GM21526 (cell line): ENCODE results near the gene ACTN4.
"Not testable (repeated sequence)": the region's sequence is repeated elsewhere in the genome, so short reads cannot be mapped to it uniquely, and the experiment has no call there.

Experiments used
- ATAC-seq: cut with Tn5 transposase; IDR thresholded peaks from one replicate; pipeline ENCODE4 v1.9.1; 2021; ENCODE audit warnings: moderate library complexity; ENCODE audit not compliant: unreplicated experiment, low FRiP score

ACTN4 gene

GRCh38 chr19:38734176-38734425, 86.7 kb downstream of the ACTN4 start:
- ATAC-seq: no peak

- no peak for ATAC-seq
Measured at GRCh38 chr19:38734426-38735256, 87.2 kb downstream of the ACTN4 start.

- no peak for ATAC-seq
Measured at GRCh38 chr19:38735257-38735686, 87.8 kb downstream of the ACTN4 start.

- ATAC-seq: no peak
Measured at GRCh38 chr19:38736036-38736412, 88.6 kb downstream of the ACTN4 start.

- ATAC-seq: no peak
Measured at GRCh38 chr19:38736413-38737280, 89.2 kb downstream of the ACTN4 start.

GRCh38 chr19:38737281-38737865, 89.9 kb downstream of the ACTN4 start:
- no peak for ATAC-seq

- no peak for ATAC-seq
Measured at GRCh38 chr19:38737921-38738737, 90.7 kb downstream of the ACTN4 start.

- ATAC-seq: no peak
Measured at GRCh38 chr19:38739440-38740256, 92.2 kb downstream of the ACTN4 start.

GRCh38 chr19:38740257-38740592, 92.8 kb downstream of the ACTN4 start:
- ATAC-seq: no peak

- ATAC-seq: no peak
Measured at GRCh38 chr19:38740932-38741331, 93.5 kb downstream of the ACTN4 start.

GRCh38 chr19:38741670-38742069, 94.2 kb downstream of the ACTN4 start:
- ATAC-seq: no peak

GRCh38 chr19:38742296-38742695, 94.8 kb downstream of the ACTN4 start:
- no peak for ATAC-seq

- no peak for ATAC-seq
Measured at GRCh38 chr19:38742906-38743305, 95.5 kb downstream of the ACTN4 start.

GRCh38 chr19:38743394-38744297, 96.2 kb downstream of the ACTN4 start:
- ATAC-seq: no peak

GRCh38 chr19:38744298-38744681, 96.8 kb downstream of the ACTN4 start, which contains the start of gene CAPN12:
CAPN12 (minus strand) TSS chr19:38744474; CDS start chr19:38744165, 309 bp downstream.
- ATAC-seq: no peak

- ATAC-seq: no peak
Measured at GRCh38 chr19:38744874-38745273, 97.4 kb downstream of the ACTN4 start.

GRCh38 chr19:38745316-38745715, 97.9 kb downstream of the ACTN4 start:
- no peak for ATAC-seq

- ATAC-seq: not testable (repeated sequence)
Measured at GRCh38 chr19:38753783-38754182, 106.3 kb downstream of the ACTN4 start.

- not testable (repeated sequence) for ATAC-seq
Measured at GRCh38 chr19:38754196-38754595, 106.7 kb downstream of the ACTN4 start.
